ENCODE measurements around the gene NEGR1.

- TF ChIP-seq EZH2 (IDR thresholded peaks at IDR 0.05; ENCODE audit: low read depth, unreplicated experiment) = no peak
- TF ChIP-seq, protein P1, sequence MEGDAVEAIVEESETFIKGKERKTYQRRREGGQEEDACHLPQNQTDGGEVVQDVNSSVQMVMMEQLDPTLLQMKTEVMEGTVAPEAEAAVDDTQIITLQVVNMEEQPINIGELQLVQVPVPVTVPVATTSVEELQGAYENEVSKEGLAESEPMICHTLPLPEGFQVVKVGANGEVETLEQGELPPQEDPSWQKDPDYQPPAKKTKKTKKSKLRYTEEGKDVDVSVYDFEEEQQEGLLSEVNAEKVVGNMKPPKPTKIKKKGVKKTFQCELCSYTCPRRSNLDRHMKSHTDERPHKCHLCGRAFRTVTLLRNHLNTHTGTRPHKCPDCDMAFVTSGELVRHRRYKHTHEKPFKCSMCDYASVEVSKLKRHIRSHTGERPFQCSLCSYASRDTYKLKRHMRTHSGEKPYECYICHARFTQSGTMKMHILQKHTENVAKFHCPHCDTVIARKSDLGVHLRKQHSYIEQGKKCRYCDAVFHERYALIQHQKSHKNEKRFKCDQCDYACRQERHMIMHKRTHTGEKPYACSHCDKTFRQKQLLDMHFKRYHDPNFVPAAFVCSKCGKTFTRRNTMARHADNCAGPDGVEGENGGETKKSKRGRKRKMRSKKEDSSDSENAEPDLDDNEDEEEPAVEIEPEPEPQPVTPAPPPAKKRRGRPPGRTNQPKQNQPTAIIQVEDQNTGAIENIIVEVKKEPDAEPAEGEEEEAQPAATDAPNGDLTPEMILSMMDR (conservative IDR thresholded peaks at IDR 0.05; ENCODE audit: low read depth in 2 of 2) = no peak
- no peak for TF ChIP-seq POLR2AphosphoS5 (IDR thresholded peaks at IDR 0.05; ENCODE audit: low read depth)
These were observed 400.7 kb downstream of the NEGR1 start for GRCh38 chr1:71881611-71882010.

Data from GM23338 (cell line).